ENCODE measurements around the gene ECE2. TPM values are rescaled to one million over a fixed set of nuclear protein-coding genes. Genes with fewer than 3 reads are reported as not detected.

ECE2 gene
- total RNA-seq, 1 experiment from 2014 or later, result 0.46 TPM

Small RNA genes lying within 50 kb of the gene (microRNA-seq; reads per million reads assigned to microRNA genes)
- 1.4 reads per million for gene MIR1224 (ENCODE audit: borderline number of aligned reads)

Other genes with a start within 250 kb of the ECE2 start
- not detected in 3 replicates for gene HTR3D, start 244.3 kb upstream of the ECE2 start, total RNA-seq (2021)
- not detected in 3 replicates for gene HTR3C, start 223.0 kb upstream of the ECE2 start, total RNA-seq (2021)
- gene HTR3E, start 179.0 kb upstream of the ECE2 start, total RNA-seq (2021), result not detected in 3 replicates
- gene EIF2B5, start 140.7 kb upstream of the ECE2 start, total RNA-seq (2021), result 36.6 to 42.3 TPM (median 38.0 TPM) in 3 replicates
- 64.5 to 76.2 TPM (median 66.5 TPM) in 3 replicates for gene DVL3, start 120.6 kb upstream of the ECE2 start, total RNA-seq (2021)
- gene AP2M1, start 101.2 kb upstream of the ECE2 start, total RNA-seq (2021), result 370 to 399 TPM (median 383 TPM) in 3 replicates
- gene ABCF3, start 89.8 kb upstream of the ECE2 start, total RNA-seq (2021), result 49.7 to 63.6 TPM (median 50.0 TPM) in 3 replicates
- gene VWA5B2, start 46.4 kb upstream of the ECE2 start, total RNA-seq (2021), result 0.44 to 0.57 TPM (median 0.55 TPM) in 3 replicates
- 57.3 to 60.0 TPM (median 58.7 TPM) in 3 replicates for gene ALG3, start 27.1 kb upstream of the ECE2 start, total RNA-seq (2021)
- 11.3 to 11.8 TPM (median 11.4 TPM) in 3 replicates for gene EEF1AKMT4, start 26.4 kb upstream of the ECE2 start, total RNA-seq (2021)
- gene CAMK2N2, start 14.5 kb upstream of the ECE2 start, total RNA-seq (2021), result 10.5 to 13.1 TPM (median 11.5 TPM) in 3 replicates
- 303 to 359 TPM (median 320 TPM) in 3 replicates for gene PSMD2, start 23.2 kb downstream of the ECE2 start, total RNA-seq (2021)
- 411 to 557 TPM (median 439 TPM) in 3 replicates for gene EIF4G1, start 38.6 kb downstream of the ECE2 start, total RNA-seq (2021)
- 20.3 to 23.0 TPM (median 20.4 TPM) in 3 replicates for gene FAM131A, start 61.6 kb downstream of the ECE2 start, total RNA-seq (2021)
- 15.7 to 22.6 TPM (median 17.0 TPM) in 3 replicates for gene CLCN2, start 85.6 kb downstream of the ECE2 start, total RNA-seq (2021)
- gene POLR2H, start 85.7 kb downstream of the ECE2 start, total RNA-seq (2021), result 117 to 133 TPM (median 118 TPM) in 3 replicates
- gene THPO, start 102.2 kb downstream of the ECE2 start, total RNA-seq (2021), result 0.55 to 1.4 TPM (median 1.0 TPM) in 3 replicates
- gene CHRD, start 104.0 kb downstream of the ECE2 start, total RNA-seq (2021), result 1.3 to 2.7 TPM (median 1.8 TPM) in 3 replicates

All from WTC11 (cell line).